22Rv1 (cell line): ENCODE results near the gene PNMA8A.

Experiments
- H3K27ac ChIP-seq: fragments of 450-650 bp; 2 replicates; pipeline ENCODE4 v1.5.1; 2017
- CTCF ChIP-seq: fragments of 450-650 bp; IDR thresholded peaks from 2 replicates; pipeline ENCODE4 v1.5.1; 2017; ENCODE audit warnings: mild to moderate bottlenecking
- ZFX ChIP-seq: fragments of 450-650 bp; IDR thresholded peaks from 2 replicates; pipeline ENCODE4 v1.6.1; 2017; ENCODE audit warnings: antibody characterized with exemption, borderline replicate concordance

Gene PNMA8A

GRCh38 chr19:46496304-46496703 lies 24.9 kb upstream of the PNMA8A start:
- H3K27ac ChIP-seq = no peak overlapping the region
- no peak for TF ChIP-seq ZFX
- TF ChIP-seq CTCF = no peak

DNA sequence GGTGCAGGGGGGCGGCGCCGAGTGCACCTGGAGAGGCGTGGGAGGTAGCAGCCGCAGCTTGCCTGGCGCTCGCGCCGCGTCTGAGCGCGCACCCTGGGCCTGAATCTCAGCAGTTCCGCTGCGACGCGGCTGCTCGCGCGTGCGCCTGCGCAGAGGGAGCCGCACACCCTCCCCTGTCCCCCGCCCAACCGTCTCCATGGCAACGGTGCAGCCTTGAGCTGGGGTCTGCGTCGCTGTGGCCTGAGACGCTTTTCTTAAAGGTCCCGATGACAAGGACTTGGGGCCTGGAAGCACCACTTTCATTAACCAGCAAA lies 24.4 kb upstream of the PNMA8A start, which contains the start of gene PNMA8B:
PNMA8B (minus strand) TSS at position 82 of the 314 bp plus-strand sequence. CDS start 402 bp downstream, outside the sequence.
- H3K27ac ChIP-seq = no peak within 1 kb of the TSS
- TF ChIP-seq CTCF (no peak), ZFX (no peak)

- TF ChIP-seq ZFX = no peak
- TF ChIP-seq CTCF = no peak
- H3K27ac ChIP-seq = no peak overlapping the region
Observed at GRCh38 chr19:46494941-46495785, 23.8 kb upstream of the PNMA8A start.

- no peak overlapping the region for H3K27ac ChIP-seq
Observed at GRCh38 chr19:46494146-46494940, 23.0 kb upstream of the PNMA8A start.

GRCh38 chr19:46493236-46494145 lies 22.1 kb upstream of the PNMA8A start:
- H3K27ac ChIP-seq = no peak overlapping the region
- TF ChIP-seq ZFX = no peak
- no peak for TF ChIP-seq CTCF

More at GRCh38 chr19:46494146-46494940, 23.0 kb upstream of the PNMA8A start:
- TF ChIP-seq CTCF (no peak), ZFX (no peak)

DNA sequence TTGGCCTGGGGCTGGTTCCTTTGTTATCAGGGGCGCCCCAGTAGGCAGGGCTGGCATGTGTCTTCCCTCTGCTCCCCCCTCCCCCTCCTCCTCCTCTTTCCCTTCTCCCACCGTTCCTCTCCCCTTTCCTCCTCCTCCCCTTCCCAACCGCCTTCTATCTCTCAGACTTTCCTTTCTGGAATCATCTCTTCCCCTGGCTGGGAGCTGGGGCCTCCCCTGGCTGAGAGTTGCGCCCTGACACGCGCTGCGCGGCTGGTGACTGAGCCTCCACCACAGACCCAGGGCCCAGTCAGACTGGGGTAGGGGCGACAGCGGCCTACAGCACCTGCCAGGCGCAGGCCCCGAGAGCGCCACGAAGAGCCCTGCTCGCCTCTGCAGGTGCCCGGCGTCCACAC lies 21.5 kb upstream of the PNMA8A start:
- TF ChIP-seq CTCF (no peak), ZFX (no peak)
- no peak overlapping the region for H3K27ac ChIP-seq
